ENCODE results near the gene C1QL3.

Gene C1QL3

GRCh38 chr10:16472828-16473227 is 48.9 kb downstream of the C1QL3 start:
- Histone ChIP-seq H4K20me1 (ENCODE audit: insufficient read depth, low read length) (no peaks in the 10 kb centered on the region), H3K4me1 (ENCODE audit: low read length) (no peaks in the 10 kb centered on the region), H3K9me3 (replicated peaks; ENCODE audit: insufficient read depth, low read length) (no peaks in the 10 kb centered on the region), H3K27me3 (replicated peaks; ENCODE audit: insufficient read depth, low read length) (no peaks in the 10 kb centered on the region), H3F3A (ENCODE audit: insufficient read depth, low read length) (no peaks in the 10 kb centered on the region), H3K9ac (ENCODE audit: low read length) (no peak overlapping the region), H3K4me2 (ENCODE audit: low read depth, low read length) (no peak overlapping the region), H2AFZ (ENCODE audit: low read length) (no peak overlapping the region), H3K36me3 (replicated peaks; ENCODE audit: insufficient read depth, low read length) (no peaks in the 10 kb centered on the region), H3K27ac (ENCODE audit: low read length) (no peak overlapping the region), H3K4me3 (ENCODE audit: low read length) (no peak overlapping the region), H3K79me2 (ENCODE audit: low read length) (no peaks in the 10 kb centered on the region), H3K9me2 (replicated peaks; ENCODE audit: insufficient read depth, low read length) (no peaks in the 10 kb centered on the region)
- no peak for TF ChIP-seq EZH2phosphoT487 (IDR thresholded peaks at IDR 0.05; ENCODE audit: low read length)
- no peak for TF ChIP-seq EZH2 (optimal IDR thresholded peaks at IDR 0.05; ENCODE audit: low read depth, low read length)
- TF ChIP-seq CTCF (IDR thresholded peaks at IDR 0.05; ENCODE audit: low read length): no peak
- DNase-seq: no peak

GRCh38 chr10:16470747-16471146 is 50.9 kb downstream of the C1QL3 start:
- Histone ChIP-seq H3K9me3 (replicated peaks; ENCODE audit: insufficient read depth, low read length) (no peaks in the 10 kb centered on the region), H2AFZ (ENCODE audit: low read length) (no peak overlapping the region), H3K9me2 (replicated peaks; ENCODE audit: insufficient read depth, low read length) (no peaks in the 10 kb centered on the region), H3K79me2 (ENCODE audit: low read length) (no peaks in the 10 kb centered on the region), H3F3A (ENCODE audit: insufficient read depth, low read length) (no peaks in the 10 kb centered on the region), H4K20me1 (ENCODE audit: insufficient read depth, low read length) (no peaks in the 10 kb centered on the region), H3K36me3 (replicated peaks; ENCODE audit: insufficient read depth, low read length) (no peaks in the 10 kb centered on the region), H3K4me1 (ENCODE audit: low read length) (no peaks in the 10 kb centered on the region), H3K4me3 (ENCODE audit: low read length) (no peak overlapping the region), H3K27me3 (replicated peaks; ENCODE audit: insufficient read depth, low read length) (no peaks in the 10 kb centered on the region), H3K4me2 (ENCODE audit: low read depth, low read length) (no peak overlapping the region), H3K9ac (ENCODE audit: low read length) (no peak overlapping the region), H3K27ac (ENCODE audit: low read length) (no peak overlapping the region)
- DNase-seq: no peak
- TF ChIP-seq CTCF (IDR thresholded peaks at IDR 0.05; ENCODE audit: low read length) (no peak), EZH2 (optimal IDR thresholded peaks at IDR 0.05; ENCODE audit: low read depth, low read length) (no peak)

GRCh38 chr10:16466001-16466400 is 55.7 kb downstream of the C1QL3 start:
- Histone ChIP-seq H3K27me3 (replicated peaks; ENCODE audit: insufficient read depth, low read length) (no peaks in the 10 kb centered on the region), H3K27ac (ENCODE audit: low read length) (no peak overlapping the region), H4K20me1 (ENCODE audit: insufficient read depth, low read length) (no peaks in the 10 kb centered on the region), H3K4me2 (ENCODE audit: low read depth, low read length) (no peak overlapping the region), H3K4me3 (ENCODE audit: low read length) (no peak overlapping the region), H2AFZ (ENCODE audit: low read length) (no peak overlapping the region), H3K9ac (ENCODE audit: low read length) (no peak overlapping the region), H3K36me3 (replicated peaks; ENCODE audit: insufficient read depth, low read length) (no peaks in the 10 kb centered on the region; the same call in 1 of the 2 replicates), H3K9me2 (replicated peaks; ENCODE audit: insufficient read depth, low read length) (no peaks in the 10 kb centered on the region), H3F3A (ENCODE audit: insufficient read depth, low read length) (no peaks in the 10 kb centered on the region), H3K79me2 (ENCODE audit: low read length) (no peaks in the 10 kb centered on the region), H3K4me1 (ENCODE audit: low read length) (no peaks in the 10 kb centered on the region), H3K9me3 (replicated peaks; ENCODE audit: insufficient read depth, low read length) (no peaks in the 10 kb centered on the region)
- TF ChIP-seq CTCF (IDR thresholded peaks at IDR 0.05; ENCODE audit: low read length) (no peak), EZH2phosphoT487 (IDR thresholded peaks at IDR 0.05; ENCODE audit: low read length) (no peak), EZH2 (optimal IDR thresholded peaks at IDR 0.05; ENCODE audit: low read depth, low read length) (no peak)
- DNase-seq: no peak
